HG02870 (cell line): ENCODE measurements around the gene VPS54.

ENCODE experiments used
- ATAC-seq: cut with Tn5 transposase; IDR thresholded peaks from one replicate; pipeline ENCODE4 v1.9.1; 2021; ENCODE audit warnings: mild to moderate bottlenecking, moderate library complexity; ENCODE audit not compliant: unreplicated experiment

Gene VPS54

GRCh38 chr2:63846487-63846886 is 172.7 kb downstream of the VPS54 start:
- no peak for ATAC-seq

- ATAC-seq: no peak
These were observed 173.4 kb downstream of the VPS54 start for GRCh38 chr2:63845866-63846265.

GRCh38 chr2:63844616-63845015 is 174.6 kb downstream of the VPS54 start:
- ATAC-seq: no peak

GRCh38 chr2:63843791-63844190 is 175.4 kb downstream of the VPS54 start:
- no peak for ATAC-seq

- ATAC-seq: no peak
These were observed 176.1 kb downstream of the VPS54 start for GRCh38 chr2:63843093-63843492.

GRCh38 chr2:63842149-63843061 is 176.8 kb downstream of the VPS54 start:
- no peak for ATAC-seq
